RPMI7951 (cell line): Measurements from ENCODE around the gene JAK3. TPM values are rescaled to one million over a fixed set of nuclear protein-coding genes. Genes with fewer than 3 reads are reported as not detected.
"Not testable (repeated sequence)": the region's sequence is repeated elsewhere in the genome, so short reads cannot be mapped to it uniquely, and the experiment has no call there.

Experiments used
- DNase-seq: peaks from one replicate; pipeline ENCODE4 v3.0.0-alpha.2; 2012; ENCODE audit warnings: low read depth
- total RNA-seq: library from RNA; depleted of rRNA; stranded (reverse); fragments of >200 nt; shearing (Covaris generic); gene quantifications from 2 replicates; pipeline ENCODE4 v1.2.3, GENCODE V29; 2014; rRNA removed

The JAK3 gene
- total RNA-seq, 1 experiment from 2014 or later, result 1.3 TPM

DNA sequence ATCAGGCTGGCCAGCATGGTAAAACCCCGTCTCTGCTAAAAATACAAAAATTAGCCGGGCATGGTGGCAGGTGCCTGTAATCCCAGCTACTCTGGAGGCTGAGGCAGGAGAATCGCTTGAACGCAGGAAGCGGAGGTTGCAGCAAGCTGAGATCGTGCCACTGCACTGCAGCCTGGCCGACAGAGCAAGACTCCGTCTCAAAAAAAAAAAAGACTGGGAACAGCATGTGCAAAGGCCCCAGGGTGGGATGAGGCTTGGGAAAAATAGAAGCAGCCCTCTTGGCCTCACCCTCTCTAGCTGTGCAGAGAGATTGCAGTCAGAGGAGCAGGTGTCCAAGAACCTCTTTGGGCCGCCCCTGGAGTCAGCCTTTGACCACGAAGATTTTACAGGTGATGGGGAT, 69.9 kb downstream of the JAK3 start:
- not testable (repeated sequence) for DNase-seq

DNA sequence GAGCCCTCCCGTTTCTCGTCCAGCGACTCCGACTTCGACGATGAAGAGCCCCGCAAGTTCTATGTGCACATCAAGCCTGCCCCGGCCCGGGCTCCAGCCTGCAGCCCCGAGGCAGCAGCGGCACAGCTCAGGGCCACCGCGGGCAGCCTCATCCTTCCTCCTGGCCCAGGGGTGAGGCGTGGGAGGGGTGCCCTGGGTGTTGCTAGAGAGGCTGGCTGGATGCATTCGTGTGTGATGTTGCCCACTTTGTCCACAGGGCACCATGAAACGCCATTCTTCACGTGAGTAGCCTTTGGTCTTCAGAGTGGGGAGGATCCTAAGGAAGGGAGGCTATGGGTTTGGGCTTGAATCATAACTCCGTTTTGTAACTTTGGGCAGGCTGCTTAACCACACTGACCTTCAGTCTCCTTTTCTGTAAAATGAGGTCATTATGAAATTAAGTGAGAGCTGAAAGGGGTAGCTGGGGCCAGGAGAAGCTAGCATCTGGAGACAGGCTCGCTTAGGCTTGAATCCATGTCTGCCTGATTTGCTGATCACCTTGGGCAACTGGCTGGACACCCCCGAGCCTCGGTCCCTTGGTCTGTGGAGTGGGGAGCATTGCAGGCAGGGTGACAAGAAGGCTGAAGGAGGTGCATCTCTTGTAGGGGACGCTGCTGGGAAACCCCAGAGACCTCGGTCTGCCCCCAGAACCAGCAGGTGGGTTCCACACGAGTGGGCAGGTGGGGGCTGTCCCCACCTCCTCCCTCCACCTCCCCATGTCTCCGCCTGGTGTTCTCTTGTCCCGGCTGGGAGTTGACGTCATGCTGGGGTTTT, 71.6 kb downstream of the JAK3 start:
- peak; percentile 36 for DNase-seq

DNA sequence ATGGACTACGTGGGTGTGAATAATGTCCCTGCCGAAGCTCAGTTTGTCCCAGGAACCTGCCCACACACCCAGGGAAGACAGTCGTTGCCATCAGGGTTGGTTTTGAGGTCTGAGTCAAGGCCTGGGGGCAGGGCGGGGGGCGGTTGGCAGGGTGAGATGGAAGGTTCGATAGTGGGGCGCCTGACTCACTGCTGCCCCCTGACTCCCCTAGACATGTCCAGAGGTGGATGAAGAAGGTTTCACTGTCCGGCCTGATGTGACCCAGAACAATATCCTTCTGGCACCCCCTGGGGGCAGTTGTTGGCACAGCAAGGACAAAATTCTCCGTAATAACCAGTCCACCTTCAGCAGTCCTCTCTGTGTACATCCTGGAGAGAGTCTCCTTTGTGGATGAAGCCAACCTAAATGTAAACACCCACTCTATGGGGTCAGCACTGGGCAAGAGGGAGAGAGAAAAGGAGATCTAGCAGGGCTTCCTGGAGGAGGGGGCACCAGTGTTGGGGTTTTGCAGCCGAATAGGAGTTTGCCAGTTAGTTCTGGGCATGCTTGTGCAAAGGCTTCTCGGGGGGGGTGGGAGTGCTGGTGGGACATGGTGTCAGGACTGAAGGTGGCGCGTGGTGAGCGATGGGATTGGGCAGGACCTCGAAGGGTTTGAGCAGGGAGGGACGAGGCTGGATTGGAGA, 72.4 kb downstream of the JAK3 start:
- peak; percentile 57 for DNase-seq

Other genes starting within 250 kb of the JAK3 start
- 0.10 and 0.12 TPM in 2 replicates for gene UNC13A, start 159.6 kb downstream of the JAK3 start, total RNA-seq
- gene MAP1S, start 128.5 kb downstream of the JAK3 start, total RNA-seq, result 9.6 and 10.0 TPM in 2 replicates
- 0.60 and 2.5 TPM in 2 replicates for gene FCHO1, start 96.5 kb downstream of the JAK3 start, total RNA-seq
- 0.10 and 0.12 TPM in 2 replicates for gene B3GNT3, start 52.8 kb downstream of the JAK3 start, total RNA-seq
- not detected in 2 replicates for gene INSL3, start 26.5 kb downstream of the JAK3 start, total RNA-seq
- 1,191 and 1,205 TPM in 2 replicates for gene RPL18A, start 11.9 kb upstream of the JAK3 start, total RNA-seq
- gene SLC5A5, start 24.0 kb upstream of the JAK3 start, total RNA-seq, result not detected in 2 replicates
- 54.3 and 56.7 TPM in 2 replicates for gene CCDC124, start 85.0 kb upstream of the JAK3 start, total RNA-seq
- 0.20 TPM in 1 of 2 replicates, not detected in the other for gene KCNN1, start 119.1 kb upstream of the JAK3 start, total RNA-seq
- 8.8 and 11.3 TPM in 2 replicates for gene ARRDC2, start 160.2 kb upstream of the JAK3 start, total RNA-seq
- gene IL12RB1, start 239.0 kb upstream of the JAK3 start, total RNA-seq, result 2.3 and 4.3 TPM in 2 replicates
- 2.1 and 2.6 TPM in 2 replicates for gene MAST3, start 249.8 kb upstream of the JAK3 start, total RNA-seq